HS-5 (cell line): ENCODE results near the gene TBC1D20.
"Not testable (repeated sequence)": the region's sequence is repeated elsewhere in the genome, so short reads cannot be mapped to it uniquely, and the experiment has no call there.

Experiments
- DNase-seq: peaks from one replicate; pipeline ENCODE4 v3.0.0-alpha.2; 2012; ENCODE audit warnings: low read depth

The TBC1D20 gene

DNA sequence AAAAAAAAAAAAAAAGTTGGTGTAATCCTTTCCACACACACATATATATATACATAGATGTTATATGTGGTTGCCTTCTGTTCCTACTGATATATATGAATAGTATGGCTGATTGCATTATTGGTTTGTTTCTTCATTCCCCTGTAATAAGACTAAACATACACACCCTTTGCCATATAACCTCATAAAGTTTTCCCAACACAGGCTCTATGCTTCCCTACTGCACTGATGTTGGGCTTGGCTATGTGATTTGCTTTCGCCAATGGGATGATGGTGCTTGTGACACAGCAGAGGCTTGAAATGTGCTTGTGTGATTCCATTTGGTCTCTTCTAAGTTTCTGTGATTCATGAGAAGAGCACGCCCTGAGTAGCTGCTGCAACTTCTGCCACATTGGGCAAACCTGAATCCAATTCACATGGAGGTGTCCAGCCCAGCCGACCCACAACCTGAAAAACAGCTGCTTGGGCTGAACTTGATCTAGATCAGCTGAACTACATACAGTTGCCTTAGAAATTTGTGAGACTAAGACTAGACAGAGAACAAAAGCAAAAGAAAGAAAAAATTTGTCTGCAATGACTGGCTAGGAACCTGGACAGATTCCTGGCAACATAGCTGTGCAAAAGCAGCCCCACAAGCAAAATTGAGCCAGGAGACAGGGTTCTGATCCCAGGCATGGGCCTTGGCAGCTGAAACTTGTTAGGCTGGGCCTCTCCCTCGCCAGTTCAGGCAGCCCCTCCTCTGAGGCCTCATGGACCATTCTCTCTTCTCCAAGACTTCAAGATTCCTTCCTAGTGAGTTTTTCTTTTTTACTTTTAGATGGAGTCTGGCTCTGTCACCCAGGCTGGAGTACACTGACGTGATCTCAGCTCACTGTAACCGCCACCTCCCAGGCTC lies 13.4 kb upstream of the TBC1D20 start:
- no peak for DNase-seq

DNA sequence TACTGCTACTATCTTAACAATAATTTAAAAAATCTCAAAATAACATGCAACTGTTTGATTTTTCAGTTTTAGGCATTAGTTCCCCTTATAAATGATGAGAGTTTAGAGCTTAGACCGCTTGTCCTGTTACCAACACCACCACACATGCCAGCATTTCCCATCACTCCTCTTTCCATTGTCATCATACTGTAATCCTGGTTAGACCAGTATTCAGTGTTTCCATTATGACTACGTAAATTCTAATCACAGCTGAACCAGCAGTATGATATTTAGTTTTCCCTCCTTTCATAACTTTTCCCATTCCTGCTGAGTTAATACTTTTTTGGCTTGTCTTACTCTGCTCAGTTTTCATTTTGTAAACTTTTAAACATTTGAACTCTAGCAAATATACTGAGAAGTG lies 12.2 kb upstream of the TBC1D20 start:
- no peak for DNase-seq

DNA sequence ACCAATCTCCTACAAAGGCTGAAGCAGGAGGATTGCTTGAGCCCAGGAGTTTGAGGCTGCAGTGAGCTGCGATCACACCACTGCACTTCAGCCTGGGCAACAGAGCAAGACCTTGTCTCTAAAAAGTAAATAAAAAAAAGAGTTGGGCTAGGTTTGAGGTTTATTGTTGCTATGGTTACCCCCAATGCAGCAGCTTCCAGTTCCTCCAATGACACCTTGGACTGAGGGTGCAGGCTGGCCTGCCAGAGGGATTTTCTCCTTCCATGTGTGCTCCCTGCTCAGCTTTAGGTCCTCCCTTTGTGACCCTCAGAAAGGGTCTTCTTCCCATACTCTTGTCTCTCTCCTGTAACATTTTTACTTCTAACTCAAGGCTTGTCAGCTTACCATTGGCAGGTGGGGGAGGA lies 10.6 kb upstream of the TBC1D20 start:
- DNase-seq, result no peak

DNA sequence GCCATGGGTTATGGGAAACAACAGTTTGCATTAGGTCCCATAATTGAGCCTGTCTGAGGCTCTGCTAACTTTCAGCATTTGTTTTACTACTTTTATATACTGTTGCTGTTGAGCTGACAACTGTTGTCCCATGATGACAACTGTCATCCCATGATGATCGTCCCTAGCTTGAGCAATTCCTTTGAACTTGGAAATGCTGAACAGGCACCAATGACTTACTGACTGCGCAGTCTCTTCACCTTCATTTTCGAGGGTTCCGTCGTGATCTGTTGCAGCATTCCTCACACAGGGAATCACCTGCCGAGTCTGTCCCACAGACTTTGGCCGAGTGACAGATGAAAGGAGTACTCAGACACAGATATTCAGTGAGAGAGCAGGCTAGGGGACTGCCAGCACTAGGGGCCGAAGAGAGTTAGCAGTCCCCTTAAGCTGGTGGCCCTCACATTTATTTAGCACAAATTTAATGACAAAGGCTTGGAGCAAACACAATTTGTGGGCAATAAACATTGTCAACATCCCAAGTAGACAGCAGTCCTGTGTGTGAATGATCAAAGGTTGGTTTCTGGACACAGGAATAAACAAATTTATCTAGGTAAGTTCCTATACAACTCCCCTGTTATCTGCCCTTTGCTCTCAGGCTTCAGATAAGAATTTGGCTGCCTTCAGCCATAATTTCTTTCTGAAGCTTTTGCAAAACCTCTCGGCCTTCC lies 10.0 kb upstream of the TBC1D20 start:
- DNase-seq, result no peak

DNA sequence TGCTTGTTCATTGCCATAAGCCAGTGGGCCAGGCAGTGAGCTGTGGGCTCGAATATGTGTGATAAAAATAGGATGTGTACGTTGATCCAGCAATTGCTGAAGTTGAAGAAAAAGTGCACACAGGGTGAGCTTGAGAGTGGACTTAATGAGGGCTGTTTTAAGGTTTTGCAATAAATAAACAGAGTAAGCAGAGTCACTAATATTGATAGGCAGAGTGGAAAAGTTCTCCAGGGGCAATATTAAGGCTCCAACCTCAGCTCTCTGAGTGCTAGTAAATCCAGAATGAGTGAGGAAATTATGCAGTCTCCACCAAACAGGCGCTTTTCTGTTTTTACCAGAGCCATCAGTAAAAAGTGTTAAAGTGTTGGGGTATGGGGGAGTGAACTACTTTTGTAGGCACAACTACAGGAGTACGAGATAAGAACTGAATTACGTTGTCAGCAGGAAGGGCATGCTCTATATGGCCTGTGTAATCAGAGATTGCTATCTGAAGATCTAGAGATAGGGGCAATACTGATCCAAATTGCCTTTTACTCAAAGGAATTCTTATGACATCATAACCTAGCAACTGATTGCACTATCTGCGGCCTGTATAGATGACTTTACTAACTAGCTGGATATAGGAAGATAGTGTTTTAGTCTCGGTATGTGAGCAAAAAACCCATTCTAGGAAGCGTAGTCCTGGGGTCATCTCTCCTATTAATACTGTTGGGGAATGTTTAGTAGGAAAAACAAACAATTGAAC lies 7.6 kb upstream of the TBC1D20 start:
- no peak for DNase-seq

DNA sequence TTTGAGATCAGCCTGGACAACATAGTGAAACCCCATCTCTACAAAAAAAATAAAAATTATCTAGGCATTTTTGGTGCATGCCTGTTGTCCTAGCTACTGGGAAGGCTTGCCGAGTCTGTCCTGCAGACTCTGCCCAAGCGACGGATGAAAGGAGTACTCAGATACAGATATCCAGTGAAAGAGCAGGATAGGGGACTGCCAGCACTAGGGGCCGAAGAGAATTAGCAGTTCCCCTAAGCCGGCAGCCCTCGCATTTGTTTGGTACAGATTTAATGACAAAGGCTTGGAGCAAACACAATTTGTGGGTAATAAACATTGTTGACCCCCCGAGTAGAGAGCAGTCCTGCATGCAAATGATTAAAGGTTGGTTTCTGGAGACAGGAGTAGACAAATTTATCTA lies 5.4 kb upstream of the TBC1D20 start:
- no peak for DNase-seq

DNA sequence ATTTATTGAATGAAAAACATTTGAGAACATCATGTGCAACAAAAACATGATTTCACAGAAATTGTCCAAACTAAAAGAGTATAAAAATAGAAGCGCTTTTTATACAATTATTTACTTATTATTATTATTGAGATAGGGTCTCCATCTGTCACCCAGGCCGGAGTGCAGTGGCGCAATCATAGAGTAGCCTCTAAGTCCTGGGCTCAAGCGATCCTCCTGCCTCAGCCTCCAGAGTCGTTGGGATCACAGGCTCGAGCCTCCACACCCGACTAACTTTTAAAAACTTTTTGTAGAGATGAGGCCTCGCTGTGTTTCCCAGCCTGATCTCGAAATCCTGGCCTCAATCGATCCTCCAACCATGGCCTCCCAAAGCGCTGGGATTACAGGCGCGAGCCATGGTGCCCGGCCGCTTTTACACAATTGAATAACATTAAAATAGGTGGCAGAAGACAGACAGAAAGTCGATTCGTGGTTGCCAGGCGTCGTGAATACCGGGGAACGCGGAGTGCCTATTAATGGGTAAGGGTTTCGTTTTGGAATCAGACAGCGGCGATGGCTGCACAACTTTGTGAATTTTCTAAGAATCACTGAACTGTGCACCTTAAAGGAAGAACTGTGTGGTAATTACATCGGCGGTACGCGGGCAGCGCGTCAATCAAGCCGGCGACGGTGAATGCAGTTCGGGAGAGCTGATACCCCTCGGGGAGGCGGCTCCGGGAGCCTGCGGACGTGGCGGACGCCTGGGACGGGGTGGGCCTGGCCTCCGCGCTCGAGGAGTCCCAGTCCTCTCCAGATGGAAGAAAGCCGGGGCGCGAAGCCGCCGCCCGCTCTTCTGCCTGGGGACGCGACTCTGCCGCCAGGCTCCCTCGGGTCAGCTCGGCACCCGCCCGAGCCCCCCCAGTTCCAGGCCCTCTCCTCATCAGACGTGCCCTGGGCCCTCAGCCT lies 807 bp downstream of the TBC1D20 start:
- DNase-seq, result no peak

DNA sequence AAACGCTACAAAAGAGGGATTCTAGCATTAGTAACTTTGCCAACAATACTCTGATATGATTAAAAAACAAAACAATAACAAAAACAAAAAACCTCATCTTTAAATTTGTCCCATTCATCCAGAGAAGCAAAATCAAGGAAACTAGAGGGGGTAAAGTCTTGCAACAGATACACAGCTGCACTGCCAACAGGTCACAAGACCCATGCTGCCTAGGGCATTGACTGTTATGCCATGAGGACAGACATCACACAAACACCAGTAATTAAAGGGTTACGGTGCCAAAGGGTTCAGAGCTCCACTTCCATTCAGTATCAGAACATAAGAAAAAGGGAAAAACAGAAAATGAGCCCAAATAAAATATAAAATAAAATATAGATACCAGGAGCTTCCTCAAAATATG lies 1.6 kb downstream of the TBC1D20 start:
- no peak for DNase-seq

DNA sequence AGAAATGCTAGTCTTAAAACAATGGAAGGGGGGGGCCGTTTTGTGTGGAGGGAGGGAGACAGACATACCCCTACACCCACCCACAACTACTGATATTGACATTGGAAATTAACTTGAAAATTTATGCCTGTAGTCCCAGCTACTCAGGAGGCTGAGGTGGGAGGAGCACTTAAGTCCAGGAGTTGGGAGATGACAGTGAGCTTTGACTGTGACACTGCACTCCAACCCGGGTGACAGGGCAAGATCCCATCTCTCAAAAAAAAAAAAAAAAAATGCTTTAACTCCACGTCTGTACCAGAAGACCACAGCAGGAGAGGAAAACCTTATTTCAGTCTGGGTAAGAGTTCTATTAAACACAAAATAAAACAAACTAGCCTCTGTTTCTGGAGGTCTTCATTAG lies 2.2 kb downstream of the TBC1D20 start:
- no peak for DNase-seq

DNA sequence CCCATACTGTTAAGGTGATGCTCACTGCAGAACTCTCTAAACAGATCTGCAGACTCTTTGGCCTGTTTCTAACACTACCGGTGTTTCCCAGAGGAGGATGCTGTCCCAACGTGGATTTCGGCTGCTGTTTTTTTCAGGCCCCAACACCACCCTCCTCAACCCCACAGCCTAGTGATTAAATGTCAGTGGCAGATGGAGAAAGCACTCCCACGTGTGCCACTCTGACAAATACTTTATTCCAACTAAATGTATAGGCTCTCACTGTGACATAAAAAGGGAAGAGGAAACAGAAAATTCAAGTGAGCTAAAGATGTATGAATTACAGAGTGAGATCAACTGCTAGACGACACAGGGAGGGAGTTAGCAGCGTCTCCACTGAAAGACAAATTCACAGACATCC lies 3.6 kb downstream of the TBC1D20 start:
- DNase-seq, result no peak

DNA sequence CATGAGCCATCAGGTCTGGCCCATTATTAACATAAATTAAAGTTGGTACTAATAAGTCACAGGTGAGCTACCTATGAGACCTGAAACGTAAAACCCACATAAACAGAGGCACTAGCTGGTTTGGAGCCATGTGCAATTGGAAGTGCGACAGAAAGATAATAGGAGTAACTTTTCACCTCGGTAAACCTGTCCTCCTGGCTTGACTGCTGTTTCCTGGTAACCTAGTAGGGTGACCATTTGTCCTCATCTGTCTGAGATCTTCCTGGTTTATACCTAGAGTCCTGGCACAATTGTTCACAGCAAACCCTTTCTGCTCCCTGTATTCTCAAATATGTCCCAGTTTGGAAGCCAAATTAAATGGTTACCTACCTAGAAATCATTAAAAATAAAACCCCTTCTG lies 7.4 kb downstream of the TBC1D20 start:
- no peak for DNase-seq

DNA sequence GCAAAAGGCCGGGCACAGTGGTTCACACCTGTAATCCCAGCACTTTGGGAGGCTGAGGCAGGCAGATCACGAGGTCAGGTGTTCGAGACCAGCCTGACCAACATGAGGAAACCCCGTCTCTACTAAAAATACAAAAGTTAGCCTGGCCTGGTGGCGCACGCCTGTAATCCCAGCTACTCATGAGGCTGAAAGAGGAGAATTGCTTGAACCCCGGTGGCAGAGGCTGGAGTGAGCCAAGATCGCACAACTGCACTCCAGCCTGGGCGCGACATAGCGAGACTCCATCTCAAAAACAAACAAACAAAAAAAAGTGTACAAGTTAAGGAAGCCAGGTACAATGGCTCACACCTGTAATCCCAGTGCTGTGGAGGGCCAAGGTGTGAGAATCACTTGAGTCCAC lies 10.3 kb downstream of the TBC1D20 start:
- not testable (repeated sequence) for DNase-seq

DNA sequence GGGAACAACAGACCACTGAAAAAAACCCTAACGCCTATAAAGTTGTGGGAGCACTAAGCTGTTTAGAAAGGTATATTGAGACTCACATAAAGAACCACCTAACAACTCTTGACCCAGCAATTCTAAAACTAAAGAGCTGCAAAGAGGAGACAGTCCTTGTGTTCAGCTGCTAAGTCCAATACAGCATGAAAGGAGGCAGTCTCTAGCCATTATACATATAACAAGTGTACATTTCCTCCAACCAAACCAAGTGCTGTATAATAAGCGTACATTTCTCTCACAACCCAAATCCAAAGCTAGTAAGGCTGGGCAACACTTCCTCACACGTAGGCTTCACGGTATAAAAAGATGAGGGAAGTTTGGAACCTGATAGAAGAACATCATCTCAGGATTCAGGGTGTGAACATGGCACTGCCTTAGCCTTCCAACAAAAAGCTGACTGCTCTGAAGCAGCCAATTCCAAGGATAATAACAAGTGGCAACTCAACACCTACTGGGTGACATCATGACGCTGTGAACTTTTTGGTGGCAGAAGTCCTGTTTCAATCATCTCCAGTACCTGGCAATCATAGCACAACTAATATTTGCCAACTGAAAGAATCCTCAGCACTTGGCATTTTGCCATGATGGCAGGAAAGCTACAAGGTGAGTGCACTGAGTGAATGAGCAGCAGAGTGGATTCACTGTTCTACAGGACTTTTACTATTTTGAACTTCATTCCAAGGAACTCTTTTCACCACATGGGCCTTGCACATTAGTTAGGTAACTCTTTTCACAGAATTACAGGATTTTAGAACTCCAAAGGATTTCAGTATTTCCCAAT lies 16.6 kb downstream of the TBC1D20 start:
- no peak for DNase-seq

DNA sequence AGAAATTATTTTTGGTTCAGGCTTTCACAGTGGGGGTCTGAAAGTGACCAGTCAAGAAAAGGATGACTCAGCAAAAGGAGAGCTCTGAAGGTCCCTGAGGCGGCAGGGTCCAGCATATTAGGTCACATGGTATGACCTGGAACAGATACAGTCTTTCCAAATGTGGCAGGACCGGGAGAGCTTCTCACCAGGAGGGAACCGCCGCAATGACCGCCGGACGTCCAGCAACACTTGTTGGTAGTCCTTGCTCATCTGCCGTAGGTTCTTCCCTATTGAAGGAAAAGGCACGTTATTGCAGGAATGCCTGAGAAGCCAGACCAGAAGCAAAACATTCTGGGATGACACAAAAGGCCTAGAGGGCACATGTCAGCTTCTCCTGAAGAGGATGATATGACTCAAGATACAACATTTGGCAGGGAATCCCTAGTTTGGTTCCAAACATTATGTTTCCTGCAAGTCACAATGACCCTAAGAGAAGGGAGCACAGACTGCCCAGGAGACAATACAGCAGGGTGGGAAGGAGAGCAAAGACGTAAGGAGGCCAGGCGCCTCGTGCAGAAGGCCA lies 17.4 kb downstream of the TBC1D20 start:
- no peak for DNase-seq

DNA sequence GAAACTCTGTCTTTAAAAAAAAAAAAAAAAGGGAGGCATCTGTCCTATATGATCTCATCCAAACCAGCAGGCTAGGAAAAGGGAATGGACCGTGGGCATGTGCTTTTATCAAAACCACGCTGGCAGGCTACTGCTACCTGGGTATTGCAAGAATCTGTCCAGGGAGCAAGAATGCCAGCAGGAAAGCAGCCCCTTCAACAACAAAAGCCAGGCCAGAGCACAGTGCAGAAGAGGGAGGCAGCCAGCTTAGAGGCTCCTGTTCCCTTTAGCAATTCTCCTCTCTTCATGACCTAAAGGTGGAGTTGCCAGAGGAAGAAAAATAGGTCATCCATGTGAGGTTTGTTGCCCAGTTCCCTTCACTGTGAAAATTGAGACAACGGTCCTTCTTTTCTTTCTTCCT lies 18.2 kb downstream of the TBC1D20 start:
- DNase-seq, result no peak

DNA sequence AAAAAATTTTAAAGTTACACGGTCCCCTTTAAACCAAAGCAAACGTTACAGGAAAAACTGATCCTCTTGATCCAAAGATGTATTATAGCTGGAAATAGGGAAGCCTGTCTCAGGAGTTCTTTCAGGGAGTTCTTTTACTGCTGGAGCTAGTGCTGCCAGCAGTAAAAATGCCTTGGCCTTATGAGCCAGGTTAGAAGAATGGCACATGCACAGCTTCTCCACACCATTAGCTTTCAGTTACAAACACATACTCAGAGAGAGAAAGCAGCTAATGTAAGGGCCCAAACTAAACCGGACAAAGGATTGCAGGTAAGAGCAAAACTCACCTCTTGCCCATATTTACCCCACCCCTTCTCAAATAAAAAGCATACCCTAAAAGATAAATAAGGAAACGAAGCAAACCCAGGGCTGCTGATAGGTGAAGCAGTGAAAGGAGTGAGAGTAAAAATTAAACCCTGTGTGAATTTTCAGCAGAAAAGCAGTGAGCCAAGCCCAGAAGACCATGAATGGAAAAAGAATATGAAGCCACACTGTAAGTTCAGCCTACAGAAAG lies 19.0 kb downstream of the TBC1D20 start:
- DNase-seq, result no peak

DNA sequence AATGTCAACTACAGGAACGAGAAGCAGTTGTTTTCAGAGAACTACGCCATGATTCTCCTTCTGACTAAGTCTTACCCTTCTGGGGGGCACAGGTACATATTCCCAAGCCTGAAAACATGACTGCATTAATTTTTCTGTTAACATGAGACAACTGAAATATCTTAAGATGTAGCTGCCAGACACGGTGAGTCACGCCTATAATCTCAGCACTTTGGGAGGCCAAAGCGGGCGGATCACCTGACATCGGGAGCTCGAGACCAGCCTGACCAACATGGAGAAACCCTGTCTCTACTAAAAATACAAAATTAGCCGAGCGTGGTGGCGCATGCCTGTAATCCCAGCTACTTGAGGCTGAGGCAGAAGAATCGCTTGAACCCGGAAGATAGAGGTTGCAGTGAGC lies 21.7 kb downstream of the TBC1D20 start:
- no peak for DNase-seq

DNA sequence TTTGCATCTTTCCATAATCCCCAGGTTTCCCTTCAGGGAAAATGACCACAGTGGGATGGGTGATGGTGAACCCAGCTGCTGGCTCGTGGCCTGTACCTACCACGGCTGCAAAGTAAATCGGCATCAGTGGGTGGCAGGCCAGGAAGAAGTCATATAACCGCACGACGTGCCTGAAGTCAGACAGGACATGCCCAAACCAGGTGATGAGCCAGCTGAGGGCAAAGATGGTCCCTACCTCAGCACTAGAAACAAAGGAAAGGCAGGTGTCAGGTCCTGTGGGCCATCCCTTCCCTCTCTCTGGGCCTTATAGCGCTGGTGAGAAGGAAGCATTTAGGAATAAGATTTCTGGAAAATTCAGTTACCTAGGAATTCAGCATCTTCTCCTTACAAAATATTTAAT lies 22.2 kb downstream of the TBC1D20 start:
- DNase-seq, result no peak

DNA sequence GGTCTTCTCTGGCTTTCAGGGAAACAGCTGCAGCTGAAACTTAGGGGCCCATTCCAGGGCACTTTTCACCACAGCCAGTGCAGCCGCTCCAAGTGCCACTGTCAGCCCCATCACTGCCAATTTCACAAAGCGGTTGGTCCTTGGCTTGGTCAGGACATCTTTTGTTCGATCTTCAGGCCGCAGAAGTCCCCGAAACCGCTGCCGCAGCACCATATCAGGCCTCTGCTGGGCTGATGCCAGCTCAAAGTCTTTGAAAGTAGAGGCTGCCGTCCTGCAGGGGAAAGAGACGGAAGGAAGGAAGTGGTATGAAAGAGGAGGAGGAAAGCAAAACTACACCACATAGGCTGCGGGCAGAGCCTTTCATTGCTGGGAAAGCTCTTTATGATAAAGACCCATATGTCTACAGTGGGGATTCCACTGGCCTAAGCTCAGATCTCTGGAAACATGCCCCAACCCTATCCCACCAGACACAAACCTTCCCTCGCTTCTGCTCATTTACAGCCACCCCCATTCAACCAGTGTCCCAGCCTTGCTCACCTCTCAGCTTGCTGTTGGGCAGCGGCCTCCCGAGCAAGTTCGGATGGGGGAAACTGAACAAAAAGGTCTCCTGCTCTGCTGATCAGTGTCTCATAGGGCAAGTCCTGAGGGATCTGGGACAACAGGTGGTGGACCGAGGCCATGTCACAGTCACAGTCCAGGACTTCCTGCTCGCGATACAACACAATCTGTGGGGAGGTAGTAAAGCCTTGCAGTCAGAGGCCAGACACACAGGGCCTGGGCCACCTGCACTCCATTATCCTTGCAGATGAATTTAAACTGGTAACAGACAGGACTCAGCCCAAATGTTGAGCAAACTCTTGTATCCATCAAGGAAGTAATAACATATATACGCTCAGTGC lies 23.5 kb downstream of the TBC1D20 start:
- DNase-seq, result no peak
